HG02938 (cell line): ENCODE results near the gene AFF1.
"Not testable (repeated sequence)": the region's sequence is repeated elsewhere in the genome, so short reads cannot be mapped to it uniquely, and the experiment has no call there.

Experiments used
- ATAC-seq: cut with Tn5 transposase; IDR thresholded peaks from one replicate; pipeline ENCODE4 v1.9.1; 2021; ENCODE audit warnings: mild to moderate bottlenecking, moderate library complexity; ENCODE audit not compliant: unreplicated experiment

AFF1 gene

GRCh38 chr4:87077914-87078585, 143.2 kb downstream of the AFF1 start:
- no peak for ATAC-seq

- ATAC-seq, result no peak
Measured at GRCh38 chr4:87078987-87079486, 144.2 kb downstream of the AFF1 start.

- no peak for ATAC-seq
Measured at GRCh38 chr4:87079967-87080366, 145.2 kb downstream of the AFF1 start.

- ATAC-seq, result no peak
Measured at GRCh38 chr4:87080462-87080861, 145.7 kb downstream of the AFF1 start.

GRCh38 chr4:87081826-87082225, 147.0 kb downstream of the AFF1 start:
- no peak for ATAC-seq

GRCh38 chr4:87085732-87086131, 150.9 kb downstream of the AFF1 start:
- ATAC-seq, result not testable (repeated sequence)

GRCh38 chr4:87086143-87086805, 151.5 kb downstream of the AFF1 start:
- ATAC-seq, result no peak

- ATAC-seq, result no peak
Measured at GRCh38 chr4:87087015-87087414, 152.2 kb downstream of the AFF1 start.

GRCh38 chr4:87087420-87087819, 152.6 kb downstream of the AFF1 start:
- no peak for ATAC-seq

GRCh38 chr4:87088186-87088585, 153.4 kb downstream of the AFF1 start:
- ATAC-seq, result no peak

- no peak for ATAC-seq
Measured at GRCh38 chr4:87089368-87089767, 154.6 kb downstream of the AFF1 start.

- no peak for ATAC-seq
Measured at GRCh38 chr4:87090305-87090704, 155.5 kb downstream of the AFF1 start.

GRCh38 chr4:87092389-87093141, 157.8 kb downstream of the AFF1 start:
- no peak for ATAC-seq

- peak; percentile 83 for ATAC-seq
Measured at GRCh38 chr4:87093443-87094123, 158.8 kb downstream of the AFF1 start.

GRCh38 chr4:87097075-87097474, 162.3 kb downstream of the AFF1 start:
- ATAC-seq, result no peak

- no peak for ATAC-seq
Measured at GRCh38 chr4:87100168-87100567, 165.4 kb downstream of the AFF1 start.

- no peak for ATAC-seq
Measured at GRCh38 chr4:87101543-87102199, 166.9 kb downstream of the AFF1 start.

- no peak for ATAC-seq
Measured at GRCh38 chr4:87103086-87103485, 168.3 kb downstream of the AFF1 start.

GRCh38 chr4:87103691-87104187, 168.9 kb downstream of the AFF1 start:
- no peak for ATAC-seq

GRCh38 chr4:87105101-87105845, 170.5 kb downstream of the AFF1 start:
- no peak for ATAC-seq
